Brain microvascular endothelial cell (primary cell): ENCODE results near the gene CFHR3.
"Not testable (repeated sequence)": the region's sequence is repeated elsewhere in the genome, so short reads cannot be mapped to it uniquely, and the experiment has no call there.

Experiments used
- DNase-seq: peaks from one replicate; pipeline ENCODE4 v3.0.0-alpha.2; 2020
- H3K27ac ChIP-seq: fragments of 250-450 bp; sonication (Bioruptor Pico); 2 replicates; pipeline ENCODE4 v1.5.1; 2020; ENCODE audit warnings: mild to moderate bottlenecking, moderate library complexity
- H3K27me3 ChIP-seq: fragments of 250-450 bp; sonication (Bioruptor Pico); replicated peaks from 2 replicates; pipeline ENCODE4 v1.5.1; 2020; ENCODE audit warnings: mild to moderate bottlenecking
- H3K36me3 ChIP-seq: fragments of 250-450 bp; sonication (Bioruptor Pico); replicated peaks from 2 replicates; pipeline ENCODE4 v1.5.1; 2020; ENCODE audit warnings: mild to moderate bottlenecking
- H3K4me3 ChIP-seq: 2 replicates; pipeline ENCODE4 v1.5.1; 2011; ENCODE audit warnings: low read depth, mild to moderate bottlenecking, control low read depth, low read length, moderate library complexity
- in situ Hi-C: cut with HindIII; loops from 2 replicates; pipeline ENCODE4 v1.10.0; 2017; ENCODE audit warnings: low sequenced_read_pairs, low pct_ligation_motif_present
- TF ChIP-seq, protein P1 (sequence below): IDR thresholded peaks from 2 replicates; pipeline ENCODE4 v1.5.1; 2011; ENCODE audit warnings: low read depth, mild to moderate bottlenecking, moderate library complexity, low read length, control low read depth, inconsistent platforms; ENCODE audit errors: missing control alignments

Gene CFHR3

GRCh38 chr1:196797891-196798290 lies 23.3 kb downstream of the CFHR3 start:
- Histone ChIP-seq H3K36me3 (no peaks in the 10 kb centered on the region), H3K27me3 (no peaks in the 10 kb centered on the region), H3K4me3 (no peak overlapping the region), H3K27ac (no peak overlapping the region)
- no peak for DNase-seq
- TF ChIP-seq, protein P1, sequence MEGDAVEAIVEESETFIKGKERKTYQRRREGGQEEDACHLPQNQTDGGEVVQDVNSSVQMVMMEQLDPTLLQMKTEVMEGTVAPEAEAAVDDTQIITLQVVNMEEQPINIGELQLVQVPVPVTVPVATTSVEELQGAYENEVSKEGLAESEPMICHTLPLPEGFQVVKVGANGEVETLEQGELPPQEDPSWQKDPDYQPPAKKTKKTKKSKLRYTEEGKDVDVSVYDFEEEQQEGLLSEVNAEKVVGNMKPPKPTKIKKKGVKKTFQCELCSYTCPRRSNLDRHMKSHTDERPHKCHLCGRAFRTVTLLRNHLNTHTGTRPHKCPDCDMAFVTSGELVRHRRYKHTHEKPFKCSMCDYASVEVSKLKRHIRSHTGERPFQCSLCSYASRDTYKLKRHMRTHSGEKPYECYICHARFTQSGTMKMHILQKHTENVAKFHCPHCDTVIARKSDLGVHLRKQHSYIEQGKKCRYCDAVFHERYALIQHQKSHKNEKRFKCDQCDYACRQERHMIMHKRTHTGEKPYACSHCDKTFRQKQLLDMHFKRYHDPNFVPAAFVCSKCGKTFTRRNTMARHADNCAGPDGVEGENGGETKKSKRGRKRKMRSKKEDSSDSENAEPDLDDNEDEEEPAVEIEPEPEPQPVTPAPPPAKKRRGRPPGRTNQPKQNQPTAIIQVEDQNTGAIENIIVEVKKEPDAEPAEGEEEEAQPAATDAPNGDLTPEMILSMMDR: no peak
- in situ Hi-C loops: no loop called here

GRCh38 chr1:196801920-196802319 lies 27.3 kb downstream of the CFHR3 start:
- in situ Hi-C loops, H3K27me3 ChIP-seq, H3K36me3 ChIP-seq, H3K27ac ChIP-seq, H3K4me3 ChIP-seq: not testable (repeated sequence)
- DNase-seq: peak; percentile 4

DNA sequence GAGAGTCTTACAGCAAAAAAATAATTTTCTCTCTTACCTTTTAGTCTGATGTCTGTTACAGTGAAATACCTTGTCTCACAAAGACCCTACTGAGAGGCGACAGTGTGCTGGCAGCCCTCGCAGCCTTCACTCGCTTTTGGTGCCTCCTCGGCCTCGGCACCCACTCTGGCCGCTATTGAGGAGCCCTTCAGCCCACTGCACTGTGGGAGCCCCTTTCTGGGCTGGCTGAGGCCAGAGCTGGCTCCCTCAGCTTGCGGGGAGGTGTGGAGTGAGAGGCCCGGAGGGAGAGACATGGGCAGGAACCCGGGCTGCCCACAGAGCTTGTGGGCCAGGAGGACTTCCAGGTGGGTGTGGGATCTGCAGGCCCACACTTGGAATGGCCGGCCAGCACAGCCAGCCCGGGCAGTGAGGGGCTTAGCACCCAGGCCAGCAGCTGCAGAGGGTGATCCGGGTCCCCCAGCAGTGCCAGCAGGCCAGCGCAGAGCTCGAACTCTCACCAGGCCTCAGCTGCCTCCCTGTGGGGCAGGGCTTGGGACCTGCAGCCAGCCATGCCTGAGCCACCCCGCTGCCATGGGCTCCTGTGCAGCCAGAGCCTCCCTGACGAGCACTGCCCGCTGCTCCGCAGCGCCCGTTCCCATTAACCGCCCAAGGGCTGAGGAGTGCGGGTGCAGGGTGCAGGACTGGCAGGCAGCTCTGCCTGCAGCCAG lies 34.0 kb downstream of the CFHR3 start:
- in situ Hi-C loops: no loop called here
- Histone ChIP-seq H3K4me3 (no peak overlapping the region), H3K27me3 (no peaks in the 10 kb centered on the region), H3K27ac (no peak overlapping the region), H3K36me3 (no peaks in the 10 kb centered on the region)
- DNase-seq: no peak
- TF ChIP-seq, protein P1: no peak

DNA sequence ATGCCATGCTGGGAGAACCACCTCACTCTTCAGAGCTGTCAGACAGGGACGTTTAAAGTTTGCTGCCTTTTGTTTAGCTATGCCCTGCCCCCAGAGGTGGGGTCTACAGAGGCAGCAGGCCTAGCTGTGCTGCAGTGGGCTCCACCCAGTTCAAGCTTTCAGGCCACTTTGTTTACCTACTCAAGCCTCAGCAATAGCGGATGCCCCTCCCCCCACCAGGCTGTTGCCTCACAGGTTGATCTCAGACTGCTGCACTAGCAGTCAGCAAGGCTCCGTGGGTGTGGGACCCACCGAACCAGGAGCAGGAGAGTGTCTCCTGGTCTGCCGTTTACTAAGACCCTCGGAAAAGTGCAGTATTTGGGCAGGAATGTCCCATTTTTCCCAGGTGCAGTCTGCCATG lies 42.8 kb downstream of the CFHR3 start:
- H3K27me3 ChIP-seq, in situ Hi-C loops, H3K27ac ChIP-seq, H3K4me3 ChIP-seq, DNase-seq, H3K36me3 ChIP-seq: not testable (repeated sequence)

- H3K27ac ChIP-seq, H3K4me3 ChIP-seq, DNase-seq, H3K36me3 ChIP-seq, H3K27me3 ChIP-seq, in situ Hi-C loops: not testable (repeated sequence)
These were observed 44.9 kb downstream of the CFHR3 start, which contains the start of gene CFHR1 for GRCh38 chr1:196819531-196819930. Gene CFHR1 (plus strand): TSS chr1:196819731. CDS start chr1:196819845, 114 bp downstream.

GRCh38 chr1:196827860-196828259 lies 53.2 kb downstream of the CFHR3 start:
- H3K4me3 ChIP-seq, H3K27ac ChIP-seq, in situ Hi-C loops, H3K27me3 ChIP-seq, H3K36me3 ChIP-seq: not testable (repeated sequence)
- peak; percentile 37 for DNase-seq
- TF ChIP-seq, protein P1: peak; percentile 16
